ENCODE data around the gene TEDDM1.

Gene TEDDM1

DNA sequence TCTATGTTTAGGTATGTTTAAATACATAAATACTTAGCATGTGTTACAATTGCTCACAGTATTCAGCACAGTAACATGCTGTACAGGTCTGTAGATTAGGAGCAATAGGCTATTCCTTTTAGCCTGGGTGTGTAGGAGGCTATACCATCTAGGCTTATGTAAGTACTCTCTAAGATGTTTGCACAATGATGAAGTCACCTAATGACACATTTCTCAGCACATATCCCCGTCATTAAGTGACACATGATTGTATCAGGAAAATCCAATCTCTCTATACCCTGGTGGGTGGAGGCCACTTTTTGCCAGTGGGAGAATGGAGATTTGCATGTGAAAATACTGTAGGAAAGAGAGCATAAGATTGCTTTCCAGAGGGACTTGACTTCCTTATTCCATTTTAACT lies 5.5 kb upstream of the TEDDM1 start:
- peak; percentile 53 to 88 (median 70) for DNase-seq

DNA sequence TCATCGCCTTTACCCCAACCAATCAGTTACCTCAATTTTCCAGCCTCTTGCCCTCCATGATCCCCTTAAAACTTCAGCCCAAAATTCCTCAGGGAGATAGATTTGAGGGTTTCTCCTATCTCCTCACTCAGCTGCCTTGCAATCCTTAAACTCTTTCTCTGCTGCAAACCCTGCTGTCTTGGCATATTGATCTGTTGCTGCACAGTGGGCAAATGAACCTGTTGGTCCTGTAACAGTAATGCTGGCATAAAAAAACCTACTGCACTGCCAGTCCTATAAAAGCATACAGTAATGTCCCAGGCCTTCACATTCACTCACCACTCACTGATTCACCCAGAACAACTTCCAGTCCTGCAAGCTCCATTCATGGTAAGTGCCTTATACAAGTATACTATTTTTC lies 5.1 kb upstream of the TEDDM1 start:
- no peak for DNase-seq

- no peak for DNase-seq
Observed at GRCh38 chr1:182404781-182405180, 4.3 kb upstream of the TEDDM1 start.

DNA sequence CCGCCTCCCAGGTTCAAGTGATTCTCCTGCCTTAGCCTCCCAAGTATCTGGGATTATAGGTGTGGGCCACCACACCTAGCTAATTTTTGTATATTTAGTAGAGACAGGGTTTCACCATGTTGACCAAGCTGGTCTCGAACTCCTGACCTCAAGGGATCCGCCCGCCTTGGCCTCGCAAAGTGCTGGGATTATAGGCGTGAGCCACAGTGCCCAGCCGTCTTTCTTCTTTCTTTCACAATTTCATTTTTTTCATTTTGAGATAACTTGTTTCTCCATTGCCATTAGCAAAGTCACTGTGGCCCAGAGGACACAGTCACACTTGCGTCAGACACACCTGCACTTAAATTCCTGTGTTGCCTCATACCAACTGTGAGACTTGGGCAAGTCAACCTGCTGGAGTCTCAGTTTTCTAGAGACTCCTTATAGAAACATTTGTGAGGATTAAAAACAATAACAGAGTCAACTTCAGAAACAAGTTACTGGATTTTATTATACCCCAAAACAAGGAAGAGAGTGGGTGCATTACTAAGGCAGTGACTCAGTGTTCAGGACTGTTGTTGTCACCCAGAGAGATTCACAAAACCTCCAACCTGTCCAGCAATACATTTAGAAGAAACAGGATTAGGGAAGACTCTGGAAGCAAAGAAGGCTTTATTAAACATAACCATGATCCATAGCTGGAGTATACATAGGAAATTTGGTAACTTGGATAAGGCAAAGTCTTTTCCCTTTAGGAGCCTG lies 2.6 kb downstream of the TEDDM1 start:
- DNase-seq: peak in 2 of 4 experiments; percentile 38 to 50

- peak in 1 of 4 experiments; percentile 25 for DNase-seq
Observed at GRCh38 chr1:182395906-182396305, 4.6 kb downstream of the TEDDM1 start.

DNA sequence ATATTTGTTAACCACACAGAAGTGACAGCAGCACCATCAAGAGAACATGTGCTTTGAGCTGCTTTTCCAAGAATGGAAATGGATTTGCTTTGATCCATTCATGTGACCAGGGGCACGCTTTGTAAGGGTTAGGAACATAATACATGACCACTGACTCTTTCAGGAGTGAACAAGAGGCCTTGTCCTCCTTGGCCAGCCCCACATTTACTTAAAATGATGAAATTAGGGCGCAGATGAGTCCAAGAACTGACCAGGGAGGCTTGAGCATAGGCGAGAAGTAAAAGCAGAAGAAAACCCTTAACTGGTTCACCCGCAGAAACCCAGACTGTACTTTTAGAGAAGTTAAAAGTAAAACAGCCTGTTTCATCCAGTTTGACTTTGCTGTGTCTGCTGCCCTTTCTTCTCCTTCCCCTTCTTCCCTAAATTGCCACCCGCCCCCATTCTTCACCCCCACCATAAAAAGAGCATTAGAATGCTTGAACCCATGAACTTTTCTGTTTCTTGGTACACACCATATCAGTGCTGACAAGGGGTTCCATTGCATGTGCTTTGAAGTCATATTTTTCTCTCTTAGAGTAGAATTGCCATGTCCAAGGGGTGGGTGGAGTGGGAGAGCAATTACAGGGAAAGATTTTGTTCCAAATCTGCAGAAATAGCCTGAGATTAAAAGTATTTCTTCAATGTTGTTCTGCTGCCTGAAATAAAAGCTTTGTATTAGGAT lies 6.3 kb downstream of the TEDDM1 start:
- peak; percentile 80 to 93 (median 88) for DNase-seq

DNA sequence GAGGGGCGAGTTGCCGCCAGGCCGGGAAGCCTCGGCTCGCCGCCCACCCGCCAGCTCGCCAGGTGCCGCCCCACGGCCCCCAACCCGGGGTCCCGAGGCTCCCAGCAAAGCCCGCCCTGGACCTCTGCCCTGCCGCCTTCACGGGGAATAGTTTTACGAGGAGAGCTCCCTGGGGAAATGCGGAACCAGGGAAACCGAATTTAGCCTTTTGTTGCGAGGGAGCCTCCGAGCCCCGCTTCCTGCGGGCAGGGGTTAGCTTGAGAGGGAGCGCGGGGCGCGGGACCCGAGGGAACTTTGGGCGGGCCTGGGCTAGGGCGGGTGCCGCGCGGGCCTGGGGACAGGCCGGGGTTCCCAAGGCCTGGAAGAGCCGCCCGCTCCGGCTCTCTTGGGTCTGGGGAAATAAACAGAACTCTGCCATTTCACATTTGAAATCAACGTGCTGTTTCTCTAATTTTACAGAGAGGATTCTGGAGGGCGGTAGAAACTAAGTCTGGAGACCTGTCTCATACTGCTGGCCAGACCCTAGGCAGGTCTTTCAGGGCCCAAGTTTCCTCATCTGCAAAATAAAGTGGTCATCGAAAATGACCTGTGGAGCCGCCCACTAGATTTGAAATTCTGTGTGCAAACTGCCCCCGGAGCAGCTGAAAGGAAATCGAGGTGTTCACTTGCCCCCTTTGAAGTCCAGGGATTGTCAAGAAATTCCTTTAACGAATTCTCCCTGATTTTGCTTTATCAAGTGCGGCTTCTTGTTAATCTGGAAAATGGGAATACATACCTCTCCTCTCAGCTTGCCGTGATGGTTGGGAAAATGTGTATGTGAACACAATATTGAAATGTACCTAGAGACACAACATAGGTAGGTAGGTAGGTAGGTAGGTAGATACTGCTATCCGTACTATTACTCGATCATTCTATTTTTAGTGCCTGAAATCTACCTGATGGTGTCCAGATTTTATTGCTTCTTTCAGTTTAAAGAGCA lies 8.1 kb downstream of the TEDDM1 start:
- peak; percentile 76 to 86 (median 84) for DNase-seq

DNA sequence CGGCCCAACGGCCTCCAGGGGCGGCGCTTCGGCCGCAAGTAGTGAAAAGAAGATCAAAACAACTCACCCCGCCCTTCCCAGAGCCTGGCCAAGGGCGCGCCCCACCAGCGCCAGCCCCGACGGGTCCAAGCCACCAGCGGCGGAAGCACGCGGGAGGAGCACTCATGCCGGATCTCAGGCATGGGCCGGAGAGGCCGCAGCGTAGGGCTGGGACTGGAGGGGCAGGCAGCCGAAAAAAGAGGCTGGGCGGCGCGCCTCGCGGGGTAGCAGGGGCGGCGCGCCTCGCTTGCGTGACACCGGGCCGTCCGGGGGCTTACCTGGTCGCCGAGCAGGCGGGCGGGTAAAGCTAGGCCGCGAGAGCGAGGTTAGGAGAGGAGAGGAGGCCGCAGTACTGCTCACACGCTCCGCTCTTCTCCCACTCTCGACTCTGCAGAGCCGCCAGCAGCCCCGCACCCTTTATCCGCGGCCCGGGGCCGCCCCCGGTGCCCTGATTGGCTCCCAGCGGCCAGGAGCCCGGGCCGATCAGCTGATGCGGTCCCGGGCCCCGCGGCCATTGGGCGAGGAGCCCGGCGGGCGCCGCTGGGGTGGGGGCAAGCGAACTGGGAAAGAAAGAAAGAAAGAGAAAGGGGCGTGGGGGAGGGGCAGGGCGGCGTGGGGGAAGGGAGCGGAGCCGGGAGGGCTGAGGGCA lies 9.0 kb downstream of the TEDDM1 start, which contains the start of gene GLUL:
Gene GLUL (minus strand): TSS at position 429 of the 688 bp plus-strand sequence. CDS start 3,053 bp downstream, outside the sequence.
- peak; percentile 97 to 99 (median 98) for DNase-seq

DNA sequence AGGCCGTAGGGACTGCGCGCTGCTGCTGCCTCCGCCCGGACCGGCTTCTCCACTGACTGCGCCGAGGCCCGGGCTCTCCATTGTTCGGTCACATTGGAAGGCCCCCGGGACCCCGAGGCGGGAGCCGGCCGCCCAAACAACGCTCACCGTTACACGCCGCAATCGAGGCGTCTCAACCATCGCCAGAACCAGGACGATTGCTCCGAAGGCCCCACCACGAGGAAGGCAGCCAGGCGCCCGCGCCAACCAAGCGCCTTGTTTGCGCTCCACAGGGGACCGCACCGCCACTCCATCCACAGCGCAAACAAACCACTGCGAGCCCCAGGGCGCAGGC lies 9.5 kb downstream of the TEDDM1 start:
- no peak for DNase-seq

DNA sequence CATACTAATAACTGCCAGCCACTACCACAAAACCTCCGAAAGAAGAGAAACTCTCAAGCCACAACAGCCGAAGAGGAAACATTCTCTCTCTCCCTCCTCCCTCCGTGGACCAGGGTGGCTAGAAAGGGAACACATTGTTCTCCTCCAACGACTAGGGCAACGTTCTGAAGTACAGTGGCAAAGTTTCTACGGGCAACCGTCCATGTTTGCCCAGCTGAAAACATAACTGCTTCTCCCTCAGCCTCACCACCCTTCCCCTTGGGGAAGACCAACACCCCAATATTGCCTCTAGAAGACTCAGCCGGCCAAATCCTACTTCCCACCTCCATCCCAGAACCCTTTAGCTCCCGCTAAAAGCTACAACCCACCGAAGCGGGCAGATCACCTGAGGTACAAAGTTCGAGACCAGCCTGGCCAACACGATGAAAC lies 10.8 kb downstream of the TEDDM1 start:
- DNase-seq: peak; percentile 39 to 63 (median 52)

DNA sequence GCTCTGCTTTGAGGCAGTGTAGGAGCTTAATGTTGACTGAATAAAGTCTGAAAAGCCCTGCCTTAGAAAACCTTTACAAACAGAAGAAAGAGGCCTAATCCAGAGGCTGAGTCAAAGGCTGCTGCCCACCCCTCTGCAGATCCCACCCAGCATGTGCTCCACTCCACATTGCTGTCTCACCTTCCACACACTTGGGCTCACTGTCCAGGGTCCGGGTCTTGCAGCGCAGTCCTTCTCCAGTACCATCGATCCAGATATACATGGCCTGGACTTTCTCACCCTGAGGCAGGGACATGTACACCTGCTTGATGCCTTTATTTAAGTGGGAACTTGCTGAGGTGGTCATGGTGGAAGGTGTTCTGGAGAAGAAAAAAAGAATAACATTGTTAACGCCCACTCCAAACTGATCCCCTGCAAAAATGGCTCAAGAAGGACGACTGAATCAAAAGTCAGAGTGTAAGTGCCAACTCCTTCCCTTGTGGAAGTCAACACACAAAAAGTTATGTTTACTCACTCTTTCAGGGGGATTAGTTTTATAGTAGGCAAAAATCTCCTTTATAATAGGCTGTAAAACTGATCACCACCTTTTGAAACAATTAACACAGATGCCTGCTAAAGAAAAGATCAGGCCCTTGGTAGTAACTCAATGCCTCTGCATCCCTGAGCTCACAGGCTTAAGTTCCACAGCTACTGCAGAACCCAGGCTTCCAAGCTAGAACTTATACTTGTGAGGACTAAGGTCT lies 11.9 kb downstream of the TEDDM1 start:
- no peak for DNase-seq

DNA sequence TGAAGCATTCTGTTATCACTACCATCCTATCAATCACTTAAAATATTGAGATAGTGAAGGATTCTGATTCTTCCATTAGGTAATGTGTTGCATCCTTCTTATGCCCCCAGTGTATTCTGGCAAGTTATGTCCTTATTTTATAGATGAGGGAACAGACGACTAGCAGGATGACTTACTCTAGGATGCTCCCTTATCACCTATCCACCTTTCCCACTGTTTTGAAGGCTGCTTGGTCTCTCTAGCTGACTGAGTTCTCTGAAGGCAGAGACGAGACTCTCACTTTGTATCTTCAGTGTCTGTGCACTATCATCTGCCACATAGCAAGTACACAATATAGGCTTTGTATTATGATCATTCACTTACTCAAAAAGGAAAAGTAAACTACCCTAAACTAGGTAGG lies 12.9 kb downstream of the TEDDM1 start:
- DNase-seq: no peak

DNA sequence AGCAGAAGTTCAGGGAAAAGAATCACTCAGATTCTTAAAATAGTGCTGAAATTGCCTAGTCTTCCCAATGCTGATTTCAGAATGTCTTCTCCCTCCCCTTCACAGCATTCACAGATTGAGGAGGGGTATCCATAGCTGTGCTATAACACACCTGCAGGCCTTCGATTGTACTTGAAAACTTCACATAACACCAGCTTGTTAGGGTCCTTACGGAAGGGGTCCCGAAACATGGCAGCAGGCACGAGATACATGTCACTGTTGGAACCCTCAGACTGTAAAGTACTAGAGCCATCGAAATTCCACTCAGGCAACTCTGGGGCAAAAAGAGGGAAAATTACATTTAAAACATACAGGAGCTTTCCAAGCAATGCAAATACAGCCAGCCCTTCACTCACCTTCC lies 13.5 kb downstream of the TEDDM1 start:
- no peak for DNase-seq

GRCh38 chr1:182385885-182386853 lies 14.3 kb downstream of the TEDDM1 start:
- no peak for DNase-seq

- no peak for DNase-seq
Observed at GRCh38 chr1:182384387-182384960, 16.0 kb downstream of the TEDDM1 start.

DNA sequence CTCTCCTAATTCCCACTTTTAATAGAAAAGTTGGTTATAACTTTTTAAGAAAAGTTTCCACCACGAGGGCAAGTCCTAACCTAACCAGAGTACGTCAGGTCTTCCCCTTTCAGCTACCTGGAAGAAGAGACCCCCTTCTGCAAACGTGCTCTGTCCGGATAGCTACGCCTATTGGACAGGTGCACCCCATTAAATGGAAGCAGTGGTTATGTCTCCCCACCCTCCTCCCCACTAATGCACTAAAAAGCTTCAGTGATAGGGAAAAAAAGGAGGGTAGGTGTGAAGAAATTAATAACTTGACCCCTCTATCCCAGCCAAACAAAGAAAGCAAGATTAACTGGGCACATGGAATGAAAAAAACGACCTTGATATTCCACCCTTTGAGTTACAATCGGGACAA lies 16.5 kb downstream of the TEDDM1 start:
- DNase-seq: no peak

DNA sequence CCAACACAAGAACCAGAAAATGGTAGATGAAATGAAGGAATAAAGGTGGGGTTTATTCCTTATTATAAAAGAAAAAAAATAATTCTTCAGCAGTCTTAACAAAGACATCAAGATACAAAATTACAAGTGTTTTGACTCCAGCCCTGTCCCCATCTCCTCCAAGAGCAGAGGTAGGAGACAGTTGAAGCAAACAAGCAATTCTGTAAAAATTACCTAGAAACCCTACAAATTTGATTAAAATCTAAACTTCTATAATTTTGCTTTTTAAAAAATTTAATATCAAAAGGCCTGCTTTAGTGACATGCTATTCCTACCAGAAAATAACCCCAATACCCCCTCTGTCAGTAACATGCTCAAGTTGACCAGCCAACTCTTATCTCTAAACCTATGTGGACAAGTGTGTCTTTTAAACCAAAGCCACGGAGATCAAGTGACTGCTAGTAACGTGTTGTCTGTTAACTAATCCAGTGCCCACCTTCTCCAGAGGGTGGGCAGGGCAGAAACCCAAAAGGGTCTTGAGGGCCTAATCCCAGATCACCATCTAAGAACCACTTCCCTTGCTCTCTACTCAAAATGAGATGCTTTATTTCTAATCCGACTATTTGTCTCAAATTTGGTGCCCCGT lies 17.3 kb downstream of the TEDDM1 start:
- DNase-seq: no peak

DNA sequence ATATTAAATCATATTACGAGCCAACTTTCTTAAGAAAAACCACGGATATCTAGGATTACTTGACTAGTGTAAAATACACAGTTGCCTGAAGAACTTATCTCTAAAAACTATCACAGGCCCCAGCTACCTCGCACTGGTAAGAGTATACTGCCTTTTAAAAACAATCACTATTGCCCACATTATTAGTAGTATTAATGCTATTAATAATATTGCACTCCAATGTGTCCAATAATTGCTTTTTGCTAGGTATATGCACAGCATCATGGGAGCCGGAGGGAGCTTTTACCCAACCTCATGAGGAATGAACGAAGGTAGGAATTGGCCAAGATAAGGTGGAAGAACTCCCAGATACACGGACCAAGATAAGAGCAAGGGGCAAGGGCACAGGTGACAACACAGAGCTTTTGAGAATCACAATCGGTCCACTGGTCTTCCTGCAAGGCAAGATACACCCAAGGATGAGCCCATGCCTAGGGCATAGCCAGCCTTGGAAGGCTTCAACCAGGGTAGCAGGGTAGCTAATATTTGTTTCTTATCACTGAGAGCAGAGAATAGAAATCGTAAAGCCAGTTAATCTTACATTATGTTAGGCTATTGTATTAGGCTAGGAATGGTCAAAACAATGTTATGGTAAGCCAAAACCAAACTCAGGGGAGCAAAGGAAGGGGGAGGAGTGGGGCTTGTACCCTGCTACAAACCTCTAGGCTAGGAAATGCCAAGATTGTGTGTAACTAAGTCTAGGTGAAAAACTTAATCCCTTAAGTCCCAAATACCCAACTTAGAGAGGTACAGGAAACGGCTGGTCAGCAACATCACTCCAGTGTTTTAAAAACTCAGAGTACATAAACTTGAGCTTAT lies 18.3 kb downstream of the TEDDM1 start:
- DNase-seq: peak in 1 of 4 experiments; percentile 42
